Measurements from ENCODE around the gene TTC7B.

DNA sequence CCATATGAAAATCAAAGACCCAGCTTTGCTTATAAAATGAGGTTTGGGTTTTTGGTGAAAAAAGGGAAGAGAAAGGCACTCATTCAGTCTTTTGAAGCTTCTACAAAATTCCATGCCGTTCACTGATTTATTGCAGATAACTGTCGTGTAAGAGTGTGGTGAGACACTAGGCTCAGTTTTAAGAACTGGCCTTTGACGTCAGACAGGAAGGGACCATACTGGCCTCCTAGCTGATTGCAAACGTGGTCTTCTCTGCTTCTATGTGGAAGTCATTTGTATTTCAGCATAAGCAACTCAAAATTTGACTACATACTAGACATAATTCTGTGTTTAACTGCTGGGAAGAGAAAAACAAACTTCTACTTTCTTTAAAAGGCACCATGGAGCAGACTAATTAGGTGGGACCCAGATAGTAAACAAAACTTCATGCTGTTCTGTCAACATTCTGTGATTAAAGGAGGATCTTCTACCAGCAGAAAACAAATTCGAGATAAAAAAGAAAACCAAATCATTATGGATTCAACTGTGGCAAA is 168.7 kb downstream of the TTC7B start:
- no peak for TF ChIP-seq EZH2 (IDR thresholded peaks at IDR 0.05; ENCODE audit: borderline replicate concordance, low read depth, low read length, severe bottlenecking)
- TF ChIP-seq, protein P1, sequence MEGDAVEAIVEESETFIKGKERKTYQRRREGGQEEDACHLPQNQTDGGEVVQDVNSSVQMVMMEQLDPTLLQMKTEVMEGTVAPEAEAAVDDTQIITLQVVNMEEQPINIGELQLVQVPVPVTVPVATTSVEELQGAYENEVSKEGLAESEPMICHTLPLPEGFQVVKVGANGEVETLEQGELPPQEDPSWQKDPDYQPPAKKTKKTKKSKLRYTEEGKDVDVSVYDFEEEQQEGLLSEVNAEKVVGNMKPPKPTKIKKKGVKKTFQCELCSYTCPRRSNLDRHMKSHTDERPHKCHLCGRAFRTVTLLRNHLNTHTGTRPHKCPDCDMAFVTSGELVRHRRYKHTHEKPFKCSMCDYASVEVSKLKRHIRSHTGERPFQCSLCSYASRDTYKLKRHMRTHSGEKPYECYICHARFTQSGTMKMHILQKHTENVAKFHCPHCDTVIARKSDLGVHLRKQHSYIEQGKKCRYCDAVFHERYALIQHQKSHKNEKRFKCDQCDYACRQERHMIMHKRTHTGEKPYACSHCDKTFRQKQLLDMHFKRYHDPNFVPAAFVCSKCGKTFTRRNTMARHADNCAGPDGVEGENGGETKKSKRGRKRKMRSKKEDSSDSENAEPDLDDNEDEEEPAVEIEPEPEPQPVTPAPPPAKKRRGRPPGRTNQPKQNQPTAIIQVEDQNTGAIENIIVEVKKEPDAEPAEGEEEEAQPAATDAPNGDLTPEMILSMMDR (IDR thresholded peaks at IDR 0.05; ENCODE audit: borderline replicate concordance, extremely low read depth, low read length, poor library complexity, severe bottlenecking): no peak
